HFFc6 (cell line): ENCODE results near the gene RASGRP3. TPM values are rescaled to one million over a fixed set of nuclear protein-coding genes. Genes with fewer than 3 reads are reported as not detected.

Experiments used
- DNase-seq: peaks from one replicate; pipeline ENCODE4 v3.0.0-alpha.2; 2018
- H3K27ac Mint-ChIP-seq: 2 replicates; pipeline ENCODE4 v1.8.0; 2020; ENCODE audit warnings: mild to moderate bottlenecking, mixed read lengths
- H3K27me3 Mint-ChIP-seq: 2 replicates; pipeline ENCODE4 v1.8.0; 2021; ENCODE audit warnings: mild to moderate bottlenecking, moderate library complexity, mixed read lengths; ENCODE audit not compliant: insufficient read depth
- H3K36me3 Mint-ChIP-seq: 2 replicates; pipeline ENCODE4 v1.8.0; 2021; ENCODE audit warnings: low read depth, mixed read lengths
- H3K4me1 Mint-ChIP-seq: 2 replicates; pipeline ENCODE4 v1.8.0; 2020; ENCODE audit warnings: low read depth, mixed read lengths
- H3K4me3 Mint-ChIP-seq: 2 replicates; pipeline ENCODE4 v1.8.0; 2020; ENCODE audit warnings: mild to moderate bottlenecking, moderate library complexity, mixed read lengths
- H3K9me3 Mint-ChIP-seq: 2 replicates; pipeline ENCODE4 v1.8.0; 2020; ENCODE audit warnings: mild to moderate bottlenecking, mixed read lengths
- total RNA-seq, 6 experiments: library from RNA; stranded (reverse); fragmentation: NEBNext Ultra II Directional; extraction: Animal tissue kit (Norgen Biotek cat#: 25700); gene quantifications; 2 replicates in 1 of 6; 3 replicates in 5 of 6; pipeline ENCODE4 v1.2.3, GENCODE V29; 2021
- TF ChIP-seq, protein P1 (sequence below): fragments of 200-600 bp; sonication (generic); IDR thresholded peaks from 2 replicates; pipeline ENCODE4 v1.5.0; 2021; ENCODE audit warnings: antibody characterized with exemption, mild to moderate bottlenecking

RASGRP3 gene
- total RNA-seq, 6 experiments from 2014 or later = 1.7 to 4.6 (median 3.0) TPM

DNA sequence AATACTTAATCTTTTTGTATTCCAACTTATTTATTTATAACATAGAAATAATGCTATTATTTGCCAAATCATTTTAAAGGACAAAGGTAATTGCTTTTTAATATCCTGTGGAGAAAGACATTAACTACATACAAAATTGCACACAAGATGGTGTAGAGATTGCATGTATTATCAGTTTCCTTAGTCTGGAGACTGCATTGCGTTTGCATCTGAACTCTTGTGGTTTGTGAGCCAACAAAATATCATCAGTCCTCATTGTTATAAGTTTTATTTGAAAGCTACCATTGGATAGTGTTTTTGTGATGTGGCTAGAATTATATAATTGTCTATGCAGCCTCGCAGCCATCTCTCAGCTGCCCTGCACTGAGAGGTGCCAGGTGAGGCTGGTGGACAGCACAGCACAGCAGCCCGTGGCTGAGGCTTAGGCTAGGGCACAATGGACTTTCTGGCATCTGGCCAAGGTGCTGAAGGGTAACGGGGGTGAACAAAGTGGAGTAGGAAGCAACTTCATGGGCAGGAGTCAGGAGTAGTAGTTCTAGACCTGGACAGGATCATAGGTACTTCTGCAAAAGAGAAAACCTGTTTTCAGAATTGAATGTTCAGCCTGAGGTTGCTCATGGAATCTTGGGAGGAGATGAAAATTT, 15.1 kb downstream of the RASGRP3 start:
- peaks cover 7% of the 10 kb centered on the region; the same call in 1 of the 2 replicates for H3K27me3 Mint-ChIP-seq

DNA sequence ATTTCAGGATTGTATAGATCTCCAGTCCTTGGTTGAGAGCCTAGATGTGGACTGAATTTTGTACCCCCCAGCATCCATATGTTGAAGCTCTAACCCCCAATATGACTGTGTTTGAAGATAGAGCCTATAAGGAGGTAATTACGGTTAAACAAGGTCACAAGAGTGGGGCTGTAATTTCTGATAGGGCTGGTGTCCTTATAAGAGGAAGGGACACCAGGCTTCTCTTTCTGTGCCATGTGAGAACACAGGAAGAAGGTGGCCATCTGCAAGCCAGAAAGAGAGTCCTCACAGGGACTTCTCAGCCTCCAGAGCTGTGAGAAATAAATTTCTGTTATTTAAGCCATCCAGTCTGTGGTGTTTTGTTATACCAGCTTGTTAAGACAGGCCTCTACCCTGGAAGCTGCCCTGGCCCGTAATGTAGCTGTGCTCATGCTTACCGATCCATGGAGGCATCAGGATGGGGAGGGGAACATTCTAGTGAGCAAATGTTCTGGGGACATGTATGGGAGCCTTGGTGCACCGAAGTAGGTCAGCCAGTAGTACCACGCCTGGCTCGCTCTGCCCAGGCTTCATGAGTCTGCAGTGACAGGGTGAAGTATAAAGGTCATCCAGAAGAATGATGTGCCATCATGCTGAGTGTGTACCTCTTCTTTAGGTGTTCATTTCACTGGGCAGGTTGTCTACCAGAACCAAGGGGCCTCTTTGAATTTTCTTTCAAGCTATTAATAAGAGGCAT, 16.1 kb downstream of the RASGRP3 start:
- TF ChIP-seq, protein P1, sequence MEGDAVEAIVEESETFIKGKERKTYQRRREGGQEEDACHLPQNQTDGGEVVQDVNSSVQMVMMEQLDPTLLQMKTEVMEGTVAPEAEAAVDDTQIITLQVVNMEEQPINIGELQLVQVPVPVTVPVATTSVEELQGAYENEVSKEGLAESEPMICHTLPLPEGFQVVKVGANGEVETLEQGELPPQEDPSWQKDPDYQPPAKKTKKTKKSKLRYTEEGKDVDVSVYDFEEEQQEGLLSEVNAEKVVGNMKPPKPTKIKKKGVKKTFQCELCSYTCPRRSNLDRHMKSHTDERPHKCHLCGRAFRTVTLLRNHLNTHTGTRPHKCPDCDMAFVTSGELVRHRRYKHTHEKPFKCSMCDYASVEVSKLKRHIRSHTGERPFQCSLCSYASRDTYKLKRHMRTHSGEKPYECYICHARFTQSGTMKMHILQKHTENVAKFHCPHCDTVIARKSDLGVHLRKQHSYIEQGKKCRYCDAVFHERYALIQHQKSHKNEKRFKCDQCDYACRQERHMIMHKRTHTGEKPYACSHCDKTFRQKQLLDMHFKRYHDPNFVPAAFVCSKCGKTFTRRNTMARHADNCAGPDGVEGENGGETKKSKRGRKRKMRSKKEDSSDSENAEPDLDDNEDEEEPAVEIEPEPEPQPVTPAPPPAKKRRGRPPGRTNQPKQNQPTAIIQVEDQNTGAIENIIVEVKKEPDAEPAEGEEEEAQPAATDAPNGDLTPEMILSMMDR = no peak
- Mint-ChIP-seq H3K27ac (no peak overlapping the region), H3K36me3 (peaks cover 4% of the 10 kb centered on the region; the same call in 1 of the 2 replicates), H3K4me1 (peaks cover 49% of the 10 kb centered on the region), H3K4me3 (no peak overlapping the region), H3K9me3 (no peaks in the 10 kb centered on the region), H3K27me3 (peaks cover 7% of the 10 kb centered on the region; the same call in 1 of the 2 replicates)
- DNase-seq = no peak

More for the DNA sequence above, 15.1 kb downstream of the RASGRP3 start:
- Mint-ChIP-seq H3K9me3 (peaks cover 10% of the 10 kb centered on the region), H3K4me1 (peaks cover 39% of the 10 kb centered on the region), H3K36me3 (peaks cover 13% of the 10 kb centered on the region), H3K27ac (no peak overlapping the region), H3K4me3 (no peak overlapping the region)
- no peak for DNase-seq
- TF ChIP-seq, protein P1 = no peak

DNA sequence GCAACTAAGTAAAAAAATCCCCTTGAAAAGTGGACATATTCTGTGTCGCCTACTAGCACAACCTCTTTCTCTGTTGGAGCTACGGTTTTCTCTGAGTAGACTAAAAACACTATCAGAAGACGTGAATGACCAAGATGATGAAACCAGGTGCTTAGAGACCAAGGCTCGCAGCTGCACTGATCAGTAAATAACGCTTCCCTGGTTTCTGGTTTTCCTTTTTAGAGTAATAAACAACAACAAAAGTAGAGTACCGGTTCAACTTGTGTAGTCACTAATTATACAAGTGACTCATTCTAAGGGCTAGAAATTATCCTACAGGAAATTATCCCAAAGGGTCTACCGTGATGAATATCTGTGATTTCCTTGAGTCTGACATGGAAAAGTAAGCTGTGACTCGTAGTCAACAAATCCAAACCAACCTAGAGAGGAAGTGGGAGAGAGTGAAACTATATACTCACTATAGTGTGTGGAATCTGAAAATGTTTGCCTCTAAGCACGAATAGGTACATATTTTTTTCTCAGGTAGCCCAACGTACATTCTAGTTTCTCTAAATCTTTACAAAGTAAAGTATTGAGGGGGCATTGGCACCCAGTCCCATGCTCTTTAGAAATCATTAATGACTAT, 17.8 kb downstream of the RASGRP3 start:
- peaks cover 58% of the 10 kb centered on the region for H3K4me1 Mint-ChIP-seq
- TF ChIP-seq, protein P1 = no peak
- DNase-seq = no peak
- H3K27ac Mint-ChIP-seq = peak overlapping the region; percentile 16; the same call in 1 of the 2 replicates
- peaks cover 4% of the 10 kb centered on the region for H3K27me3 Mint-ChIP-seq
- no peaks in the 10 kb centered on the region for H3K9me3 Mint-ChIP-seq
- peaks cover 4% of the 10 kb centered on the region; the same call in 1 of the 2 replicates for H3K36me3 Mint-ChIP-seq
- H3K4me3 Mint-ChIP-seq = no peak overlapping the region

DNA sequence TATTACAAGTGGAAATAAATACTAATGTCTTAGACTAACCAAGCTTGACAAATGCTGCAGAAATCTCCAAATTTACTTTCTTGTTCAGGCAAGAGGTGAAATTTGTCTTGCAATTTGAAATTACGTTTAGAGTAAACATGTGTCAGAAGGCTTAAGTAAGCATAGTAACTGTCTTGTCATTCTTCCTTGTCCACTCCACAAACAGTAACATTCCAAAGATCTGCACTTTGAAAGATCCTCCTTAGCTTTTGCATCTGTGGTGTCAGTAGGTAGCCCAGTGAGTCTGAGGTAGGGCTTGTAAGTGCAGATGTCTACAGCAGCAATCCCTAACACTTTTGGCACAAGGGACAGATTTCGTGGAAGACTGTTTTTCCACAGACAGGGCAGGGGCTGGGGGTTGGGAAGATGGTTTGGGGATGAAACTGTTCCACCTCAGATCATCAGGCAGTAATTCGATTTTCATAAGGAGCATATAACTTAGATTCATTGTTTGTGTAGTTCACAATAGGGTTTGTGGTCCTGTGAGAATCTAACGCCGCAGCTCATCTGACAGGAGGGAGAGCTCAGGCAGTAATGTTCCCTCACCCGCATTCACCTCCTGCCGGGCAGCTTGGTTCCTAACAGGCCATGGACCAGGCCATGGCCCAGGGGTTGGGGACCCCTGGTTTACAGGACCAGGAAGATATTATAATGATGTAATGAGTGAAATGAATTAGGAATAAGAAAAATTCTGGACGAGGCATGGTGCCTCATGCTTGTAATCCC, 18.6 kb downstream of the RASGRP3 start:
- Mint-ChIP-seq H3K36me3 (peaks cover 4% of the 10 kb centered on the region; the same call in 1 of the 2 replicates), H3K4me3 (peak overlapping the region; percentile 29), H3K27me3 (peaks cover 4% of the 10 kb centered on the region), H3K27ac (peak overlapping the region; percentile 76), H3K9me3 (no peaks in the 10 kb centered on the region), H3K4me1 (peaks cover 55% of the 10 kb centered on the region)
- TF ChIP-seq, protein P1 = no peak
- DNase-seq = no peak

DNA sequence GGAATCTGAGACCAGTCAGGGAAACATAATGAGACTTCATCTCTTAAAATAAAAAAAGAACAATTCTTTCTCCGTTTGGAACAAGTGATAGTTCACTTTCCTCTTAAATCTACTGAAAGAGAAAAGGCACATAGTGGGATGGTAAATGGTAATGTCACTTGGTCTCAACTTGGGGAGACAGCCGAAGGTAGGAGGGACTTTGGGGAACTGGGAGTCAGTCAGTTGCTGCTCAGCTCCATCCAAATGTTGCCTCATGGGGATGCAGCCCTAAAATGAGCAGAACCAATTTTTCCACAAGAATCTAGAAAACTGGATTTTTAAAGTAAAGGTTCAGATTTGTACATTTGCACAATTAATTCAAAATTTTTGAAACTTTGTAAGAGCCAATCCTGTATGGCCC, 19.2 kb downstream of the RASGRP3 start:
- Mint-ChIP-seq H3K27ac (peak overlapping the region; percentile 76), H3K27me3 (peaks cover 4% of the 10 kb centered on the region), H3K4me1 (peaks cover 52% of the 10 kb centered on the region), H3K4me3 (peak overlapping the region; percentile 57; the same call in 1 of the 2 replicates), H3K9me3 (no peaks in the 10 kb centered on the region), H3K36me3 (peaks cover 4% of the 10 kb centered on the region; the same call in 1 of the 2 replicates)
- no peak for DNase-seq
- TF ChIP-seq, protein P1 = no peak
